GDM1 (cell line): ENCODE results near the gene PNKP.

Experiments
- DNase-seq: peaks from one replicate; lab custom pipeline; 2025; lab: John Stamatoyannopoulos, UW

The PNKP gene

GRCh38 chr19:49876422-49877019, 9.1 kb upstream of the PNKP start:
- DNase-seq, result peak; percentile 98

- peak; percentile 16 for DNase-seq
These were observed 8.6 kb upstream of the PNKP start for GRCh38 chr19:49875857-49876421.

- no peak for DNase-seq
These were observed 7.8 kb upstream of the PNKP start for GRCh38 chr19:49875177-49875576.

- no peak for DNase-seq
These were observed 7.3 kb upstream of the PNKP start for GRCh38 chr19:49874503-49875157.

GRCh38 chr19:49873834-49874233, 6.5 kb upstream of the PNKP start:
- no peak for DNase-seq

- DNase-seq, result no peak
These were observed 5.7 kb upstream of the PNKP start for GRCh38 chr19:49873129-49873521.

GRCh38 chr19:49872245-49873128, 5.1 kb upstream of the PNKP start:
- no peak for DNase-seq

- no peak for DNase-seq
These were observed 4.1 kb upstream of the PNKP start for GRCh38 chr19:49871349-49871985.

GRCh38 chr19:49870309-49870901, 3.0 kb upstream of the PNKP start:
- no peak for DNase-seq

- peak; percentile 98 for DNase-seq
These were observed 2.3 kb upstream of the PNKP start for GRCh38 chr19:49869484-49870308.

- no peak for DNase-seq
These were observed 1.7 kb upstream of the PNKP start for GRCh38 chr19:49869009-49869483.

- DNase-seq, result no peak
These were observed 2.5 kb downstream of the PNKP start for GRCh38 chr19:49864890-49865289.

- DNase-seq, result no peak
These were observed 3.4 kb downstream of the PNKP start for GRCh38 chr19:49863935-49864320.

GRCh38 chr19:49863254-49863934, 4.0 kb downstream of the PNKP start:
- no peak for DNase-seq

GRCh38 chr19:49862391-49863253, 4.8 kb downstream of the PNKP start:
- no peak for DNase-seq

- no peak for DNase-seq
These were observed 5.6 kb downstream of the PNKP start for GRCh38 chr19:49861541-49862378.

- no peak for DNase-seq
These were observed 6.3 kb downstream of the PNKP start for GRCh38 chr19:49861107-49861506.
